ENCODE data around the gene ANKRD35. TPM values are rescaled to one million over a fixed set of nuclear protein-coding genes. Genes with fewer than 3 reads are reported as not detected.
"Not testable (repeated sequence)": the region's sequence is repeated elsewhere in the genome, so short reads cannot be mapped to it uniquely, and the experiment has no call there.

Gene ANKRD35
- total RNA-seq, 1 experiment from 2014 or later: not detected

- Mint-ChIP-seq H3K36me3 (ENCODE audit: insufficient read depth, unreplicated experiment) (peaks cover 40% of the 10 kb centered on the region), H3K4me3 (ENCODE audit: unreplicated experiment) (peak within 1 kb of the TSS; percentile 90), H3K9me3 (ENCODE audit: unreplicated experiment) (no peaks in the 10 kb centered on the region), H3K27ac (ENCODE audit: low read depth, unreplicated experiment) (peak within 1 kb of the TSS; percentile 94), H3K27me3 (ENCODE audit: insufficient read depth, unreplicated experiment) (no peaks in the 10 kb centered on the region), H3K4me1 (ENCODE audit: insufficient read depth, unreplicated experiment) (peaks cover 6% of the 10 kb centered on the region)
- no TSS peak for BruUV-seq (replicated peaks)
- ChIA-PET CTCF (interaction anchor here (0.6 to 14.2 kb wide), 9 partner anchors 10 to 188 kb away, joined by 3 to 242 read pairs (median 4); partner anchors contain the start of genes NUDT17 and PIAS3), POLR2A (interaction anchor here (0.6 to 5.7 kb wide), 33 partner anchors 9 to 213 kb away, joined by 3 to 92 read pairs (median 6); partner anchors contain the start of genes ANKRD34A, LIX1L, NUDT17 and PIAS3)
- intact Hi-C loops (cut with micrococcal nuclease): loop anchor here (5.0 to 10.0 kb wide), 3 partner anchors 42 to 102 kb away; no protein-coding TSS in a partner anchor
- no peak for TF ChIP-seq CTCF (IDR thresholded peaks at IDR 0.05; ENCODE audit: unreplicated experiment)
- peak; percentile 95 for DNase-seq (ENCODE audit: unreplicated experiment)
Observed at GRCh38 chr1:145823565-145824498, 61.8 kb downstream of the ANKRD35 start, which contains the start of the genes POLR3C and RNF115. Gene POLR3C (plus strand): TSS chr1:145824200. CDS start chr1:145825777, 1,577 bp downstream. Gene RNF115 (minus strand): TSS chr1:145824095. CDS start chr1:145823873, 222 bp downstream.

GRCh38 chr1:145822779-145823331 is 62.8 kb downstream of the ANKRD35 start:
- Mint-ChIP-seq H3K27ac (ENCODE audit: low read depth, unreplicated experiment) (peak overlapping the region; percentile 94), H3K36me3 (ENCODE audit: insufficient read depth, unreplicated experiment) (peaks cover 30% of the 10 kb centered on the region), H3K4me3 (ENCODE audit: unreplicated experiment) (peak overlapping the region; percentile 90)
- ChIA-PET POLR2A (interaction anchor here (1.0 to 4.7 kb wide), 7 partner anchors 19 to 174 kb away, joined by 3 to 92 read pairs (median 27); partner anchors contain the start of genes ANKRD34A, PIAS3, POLR3GL and RBM8A), CTCF (interaction anchor here (0.9 kb wide), 1 partner anchor 15 kb away, joined by 3 read pairs; no protein-coding TSS in a partner anchor)
- H3K9me3 Mint-ChIP-seq (ENCODE audit: unreplicated experiment); H3K4me1 Mint-ChIP-seq (ENCODE audit: insufficient read depth, unreplicated experiment); H3K27me3 Mint-ChIP-seq (ENCODE audit: insufficient read depth, unreplicated experiment); DNase-seq (ENCODE audit: unreplicated experiment): not testable (repeated sequence)
- intact Hi-C loops (cut with micrococcal nuclease): loop anchor here (5.0 to 10.0 kb wide), 3 partner anchors 41 to 101 kb away; no protein-coding TSS in a partner anchor
- TSS peak; percentile 37 for BruUV-seq (replicated peaks)

- peak; percentile 41 for DNase-seq (ENCODE audit: unreplicated experiment)
- intact Hi-C loops (cut with micrococcal nuclease); CTCF ChIA-PET; H3K9me3 Mint-ChIP-seq (ENCODE audit: unreplicated experiment); H3K36me3 Mint-ChIP-seq (ENCODE audit: insufficient read depth, unreplicated experiment); BruUV-seq (replicated peaks); H3K27ac Mint-ChIP-seq (ENCODE audit: low read depth, unreplicated experiment); H3K4me1 Mint-ChIP-seq (ENCODE audit: insufficient read depth, unreplicated experiment); POLR2A ChIA-PET; H3K27me3 Mint-ChIP-seq (ENCODE audit: insufficient read depth, unreplicated experiment): not testable (repeated sequence)
- peak overlapping the region; percentile 33 for H3K4me3 Mint-ChIP-seq (ENCODE audit: unreplicated experiment)
Observed at GRCh38 chr1:145818095-145818494, 67.6 kb downstream of the ANKRD35 start.

Small RNAs within 50 kb of the gene (microRNA-seq; reads per million reads assigned to microRNA genes)
- 1.6 reads per million, percentile 10 among the genes with 10 or more reads in this experiment for gene MIR6736

Other genes with a start within 250 kb of the ANKRD35 start
- gene PDZK1, start 178.5 kb downstream of the ANKRD35 start, total RNA-seq (2022): 0.20 and 0.61 TPM in 2 replicates
- not detected in 2 replicates for gene CD160, start 166.4 kb downstream of the ANKRD35 start, total RNA-seq (2022)
- gene RNF115, start 61.8 kb downstream of the ANKRD35 start, total RNA-seq (2022): 16.8 and 19.5 TPM in 2 replicates
- 67.9 and 96.8 TPM in 2 replicates for gene POLR3C, start 61.7 kb downstream of the ANKRD35 start, total RNA-seq (2022)
- 3.7 and 4.6 TPM in 2 replicates for gene NUDT17, start 40.2 kb downstream of the ANKRD35 start, total RNA-seq (2022)
- 34.3 and 36.9 TPM in 2 replicates for gene PIAS3, start 26.8 kb downstream of the ANKRD35 start, total RNA-seq (2022)
- 25.7 and 33.0 TPM in 2 replicates for gene ITGA10, start 24.2 kb upstream of the ANKRD35 start, total RNA-seq (2022)
- gene PEX11B, start 32.9 kb upstream of the ANKRD35 start, total RNA-seq (2022): 35.5 and 36.2 TPM in 2 replicates
- gene RBM8A, start 41.6 kb upstream of the ANKRD35 start, total RNA-seq (2022): 370 and 403 TPM in 2 replicates
- gene LIX1L, start 72.2 kb upstream of the ANKRD35 start, total RNA-seq (2022): 40.1 and 42.1 TPM in 2 replicates
- gene ANKRD34A, start 78.7 kb upstream of the ANKRD35 start, total RNA-seq (2022): 2.6 and 3.1 TPM in 2 replicates
- gene POLR3GL, start 78.8 kb upstream of the ANKRD35 start, total RNA-seq (2022): 17.6 and 20.9 TPM in 2 replicates
- 576 and 599 TPM in 2 replicates for gene TXNIP, start 110.7 kb upstream of the ANKRD35 start, total RNA-seq (2022)
- gene HJV, start 135.9 kb upstream of the ANKRD35 start, total RNA-seq (2022): not detected in 2 replicates